ENCODE data around the gene CBY1.

Gene CBY1

DNA sequence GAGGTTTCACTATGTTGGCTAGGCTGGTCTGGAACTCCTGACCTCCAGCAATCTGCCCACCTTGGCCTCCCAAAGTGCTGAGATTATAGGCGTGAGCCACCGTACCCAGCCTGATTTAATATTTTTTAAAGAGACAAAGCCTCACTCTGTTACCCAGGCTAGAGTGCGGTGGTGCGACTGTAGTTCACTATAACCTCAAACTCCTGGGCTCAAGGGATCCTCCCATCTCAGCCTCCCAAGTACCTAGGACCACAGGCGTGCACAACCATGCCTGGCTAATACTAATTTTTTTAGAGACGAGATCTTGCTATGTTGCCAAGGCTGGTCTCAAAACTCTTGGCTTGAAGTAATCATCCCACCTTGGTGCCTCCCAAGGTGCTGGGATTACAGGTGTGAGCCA is 62.8 kb downstream of the CBY1 start:
- DNase-seq (ENCODE audit: insufficient read length, low spot score) (no peak), FAIRE-seq (no peak)

DNA sequence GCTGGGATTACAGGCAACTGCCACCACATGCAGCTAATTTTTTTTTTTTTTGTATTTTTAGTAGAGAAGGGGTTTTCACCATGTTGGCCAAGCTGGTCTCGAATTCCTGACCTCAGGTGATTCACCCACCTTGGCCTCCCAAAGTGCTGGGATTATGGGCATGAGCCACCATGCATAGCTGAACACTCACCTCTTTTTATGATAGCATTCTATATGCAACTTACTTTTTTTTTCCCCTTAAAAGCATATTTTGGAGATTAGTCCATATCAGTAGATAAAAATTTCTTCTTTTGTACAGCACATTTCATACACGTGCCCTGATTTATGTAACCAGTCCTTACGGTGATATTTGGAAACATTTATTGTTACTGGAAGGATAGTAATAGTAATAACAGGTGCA is 63.9 kb downstream of the CBY1 start:
- FAIRE-seq (no peak), DNase-seq (ENCODE audit: insufficient read length, low spot score) (no peak)

GRCh38 chr22:38721551-38721950 is 65.1 kb downstream of the CBY1 start:
- FAIRE-seq: no peak
- no peak for DNase-seq (ENCODE audit: insufficient read length, low spot score)

Data from HTR-8/SVneo (cell line).